ENCODE data around the gene GINS1. TPM values are rescaled to one million over a fixed set of nuclear protein-coding genes. Genes with fewer than 3 reads are reported as not detected.

GINS1 gene
- total and polyA plus RNA-seq, 4 donors: 0.17 to 11.4 (median 0.48) TPM

GRCh38 chr20:25378884-25379733 lies 28.4 kb upstream of the GINS1 start:
- no peak overlapping the region for H3K4me3 ChIP-seq (ENCODE audit: low read depth in 1 of 3, low read length in 3 of 3)
- no peaks in the 10 kb centered on the region for H3K9me3 ChIP-seq (ENCODE audit: control insufficient read depth in 4 of 4, low read length in 3 of 4)
- WGBS: 95% methylated on average over 10 of the region's 10 CpGs
- no peak overlapping the region for H3K9ac ChIP-seq (ENCODE audit: low read depth in 1 of 2, low read length in 2 of 2)
- no peaks in the 10 kb centered on the region for H3K36me3 ChIP-seq (ENCODE audit: control insufficient read depth in 4 of 4, insufficient read depth in 3 of 4, low read depth in 1 of 4, low read length in 3 of 4)
- TF ChIP-seq ZBTB33 (IDR thresholded peaks at IDR 0.05): no peak
- TF ChIP-seq JUND (IDR thresholded peaks at IDR 0.05): no peak
- no peak for TF ChIP-seq TAF1 (conservative IDR thresholded peaks at IDR 0.05)
- TF ChIP-seq RAD21 (IDR thresholded peaks at IDR 0.05): no peak
- no peak for TF ChIP-seq YY1 (IDR thresholded peaks at IDR 0.05)
- no peak for TF ChIP-seq SP1 (IDR thresholded peaks at IDR 0.05)
- TF ChIP-seq CTCF (IDR thresholded peaks at IDR 0.05; ENCODE audit: low read depth, low read length, missing input control): no peak
- no peak for TF ChIP-seq FOXA1 (IDR thresholded peaks at IDR 0.05)
- no peak for TF ChIP-seq EGR1 (IDR thresholded peaks at IDR 0.05; ENCODE audit: low read depth in 2 of 2)
- no peak for TF ChIP-seq ATF3 (IDR thresholded peaks at IDR 0.05)
- TF ChIP-seq REST (IDR thresholded peaks at IDR 0.05): no peak
- TF ChIP-seq GABPA (IDR thresholded peaks at IDR 0.05 in 1 of 2, conservative IDR thresholded peaks at IDR 0.05 in 1 of 2): no peak
- TF ChIP-seq RXRA (IDR thresholded peaks at IDR 0.05): no peak
- H3K27me3 ChIP-seq (ENCODE audit: control insufficient read depth in 4 of 4, insufficient read depth in 4 of 4, low read length in 3 of 4): no peaks in the 10 kb centered on the region
- no peak overlapping the region for H3K27ac ChIP-seq (ENCODE audit: low read depth in 1 of 2, low read length in 2 of 2)
- H3K4me1 ChIP-seq (ENCODE audit: control insufficient read depth in 4 of 4, insufficient read depth in 4 of 4, low read length in 3 of 4): peaks cover 0 to 8% (median 5%) of the 10 kb centered on the region in 4 donors
- DNase-seq (ENCODE audit: low spot score): no peak
